Activated T-cell treated with anti-CD3 and anti-CD28 coated beads for 1 hour (primary cell): ENCODE measurements around the gene TPST2.

Source experiments
- DNase-seq: peaks from one replicate; pipeline ENCODE4 v3.0.0-alpha.2; 2020; ENCODE audit warnings: low read depth

The TPST2 gene

DNA sequence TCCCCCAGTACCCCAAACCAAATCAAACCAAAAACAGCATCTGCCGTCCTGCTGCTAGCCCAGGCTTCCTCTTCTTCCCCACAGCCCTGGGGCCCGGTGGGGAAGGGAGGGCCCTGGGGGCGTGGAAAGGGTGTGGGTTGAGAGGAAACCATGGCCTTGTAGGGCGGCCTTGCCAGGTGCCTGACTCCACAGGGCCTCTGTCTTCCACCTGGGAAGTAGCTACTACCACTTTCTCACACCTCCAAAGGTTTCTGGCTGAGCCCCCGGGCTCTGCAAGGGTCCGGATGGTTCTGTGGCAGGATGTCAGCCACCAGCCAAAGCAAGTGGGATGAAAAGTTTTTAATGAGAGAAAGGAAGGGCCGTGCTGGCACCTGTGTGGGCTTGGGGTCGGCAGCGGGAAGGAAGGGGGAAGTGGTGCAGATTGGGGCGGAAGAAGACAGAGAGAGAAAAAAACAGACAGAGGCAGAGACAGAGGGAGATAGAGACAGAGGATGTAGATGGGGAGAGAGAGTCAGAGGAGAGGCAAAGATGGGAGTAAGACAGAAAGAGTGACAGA, 10.5 kb downstream of the TPST2 start:
- DNase-seq: no peak

- no peak for DNase-seq
These were observed 12.9 kb downstream of the TPST2 start for GRCh38 chr22:26577081-26577480.

- no peak for DNase-seq
These were observed 13.8 kb downstream of the TPST2 start for GRCh38 chr22:26576026-26576680.

DNA sequence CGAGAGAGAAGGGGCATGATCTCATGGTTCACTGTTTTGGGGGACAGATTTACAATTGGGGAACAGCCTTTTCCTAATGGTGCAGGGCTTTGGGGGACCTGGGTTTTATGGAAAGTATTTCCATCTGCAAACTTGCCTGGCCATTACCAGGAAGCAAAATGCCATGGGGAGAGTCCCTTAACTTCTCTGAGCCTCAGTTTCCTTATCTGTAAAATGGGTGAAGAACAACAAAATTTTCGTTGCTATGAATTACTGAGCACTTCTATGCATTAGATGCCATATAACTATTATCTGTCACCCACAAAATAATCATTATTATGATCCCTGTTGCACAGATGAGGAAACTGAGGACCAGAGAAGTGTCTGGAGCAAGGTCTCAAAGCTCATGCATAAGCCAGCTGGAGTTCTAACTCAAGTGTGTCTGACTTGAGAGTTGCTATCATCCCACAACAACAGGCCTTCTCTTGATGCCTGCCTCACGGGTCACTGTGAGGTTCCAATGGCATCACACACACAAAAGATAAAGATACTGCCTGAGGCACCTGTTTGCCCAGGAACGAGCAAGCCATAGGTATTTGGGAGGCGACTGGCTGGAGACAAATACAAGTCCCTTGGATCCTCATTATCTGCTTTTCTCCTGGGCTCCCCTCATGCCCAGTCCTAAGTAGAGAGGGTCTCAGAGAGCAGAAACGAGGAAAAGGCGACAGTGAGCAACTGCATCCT, 15.8 kb downstream of the TPST2 start:
- no peak for DNase-seq

DNA sequence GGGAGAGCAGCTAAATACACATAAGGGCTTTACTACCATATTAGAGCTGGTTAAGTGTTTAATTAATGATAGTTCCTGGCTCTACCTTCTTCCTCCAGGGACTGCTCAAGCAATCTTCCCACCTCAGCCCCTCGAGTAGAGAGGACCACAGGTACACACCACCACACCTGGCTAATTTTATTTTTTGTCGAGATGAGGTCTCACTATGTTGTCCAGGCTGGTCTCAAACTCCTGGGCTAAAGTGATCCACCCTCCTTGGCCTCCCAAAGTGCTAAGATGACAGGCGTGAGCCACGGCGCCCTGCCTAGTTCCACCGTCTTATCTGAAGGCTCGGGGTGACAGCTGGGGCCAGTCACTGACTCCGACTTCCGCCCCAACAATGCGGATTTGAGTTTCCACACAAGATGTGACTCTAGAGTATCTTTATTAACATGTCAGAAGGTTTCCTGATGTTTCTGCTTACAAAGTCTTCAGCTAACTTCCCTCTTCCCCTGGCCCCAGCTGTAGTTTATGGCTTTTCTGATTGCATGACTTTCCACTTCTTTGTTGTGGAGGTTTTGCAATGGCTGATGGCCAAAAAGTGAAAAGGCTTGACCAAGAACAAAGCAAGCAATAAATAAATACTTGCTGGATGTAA, 16.8 kb downstream of the TPST2 start:
- DNase-seq: no peak

GRCh38 chr22:26570864-26571525, 18.9 kb downstream of the TPST2 start:
- no peak for DNase-seq

DNA sequence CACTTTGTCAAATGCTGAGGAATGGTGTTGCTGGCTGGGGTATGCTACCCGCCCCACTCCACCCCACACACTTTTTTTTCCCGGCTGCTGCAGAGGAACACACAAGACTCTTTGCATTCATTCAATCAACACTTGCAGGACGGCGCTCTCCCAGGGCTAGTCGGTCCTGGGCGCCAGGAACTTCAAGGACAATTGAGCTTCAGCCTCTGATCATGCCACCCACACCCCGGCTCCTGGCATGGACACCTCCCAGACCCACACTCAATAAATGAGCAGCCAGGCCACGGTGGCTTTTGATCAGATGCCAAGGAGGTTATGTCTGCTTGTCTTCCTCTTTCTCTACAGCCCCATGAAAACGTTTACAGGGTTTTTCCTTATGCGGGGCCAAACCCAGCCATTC, 19.8 kb downstream of the TPST2 start:
- DNase-seq: no peak

- DNase-seq: no peak
These were observed 21.7 kb downstream of the TPST2 start for GRCh38 chr22:26568207-26568706.

- DNase-seq: no peak
These were observed 22.3 kb downstream of the TPST2 start for GRCh38 chr22:26567610-26568009.

DNA sequence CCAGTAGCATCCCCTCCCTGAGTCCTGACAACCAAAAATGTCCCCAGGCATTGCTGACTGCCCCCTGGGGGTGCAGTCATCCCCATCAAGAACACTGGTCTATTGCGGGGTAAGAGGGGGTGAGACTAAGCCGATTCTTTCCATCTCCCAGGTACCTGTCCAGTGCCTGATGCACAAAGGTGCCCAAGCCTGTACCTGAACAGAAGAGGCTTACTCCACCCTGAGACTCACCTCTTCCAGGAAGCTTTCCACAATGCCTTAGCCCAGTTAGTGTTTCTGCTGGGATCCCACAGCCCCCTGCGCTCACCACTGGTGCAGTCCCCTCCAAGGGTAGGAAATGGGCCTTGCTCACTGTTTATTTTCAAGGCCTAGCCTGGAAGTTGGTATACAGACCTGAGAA, 22.9 kb downstream of the TPST2 start:
- no peak for DNase-seq

- no peak for DNase-seq
These were observed 24.0 kb downstream of the TPST2 start for GRCh38 chr22:26565889-26566288.

GRCh38 chr22:26565181-26565580, 24.8 kb downstream of the TPST2 start:
- no peak for DNase-seq

DNA sequence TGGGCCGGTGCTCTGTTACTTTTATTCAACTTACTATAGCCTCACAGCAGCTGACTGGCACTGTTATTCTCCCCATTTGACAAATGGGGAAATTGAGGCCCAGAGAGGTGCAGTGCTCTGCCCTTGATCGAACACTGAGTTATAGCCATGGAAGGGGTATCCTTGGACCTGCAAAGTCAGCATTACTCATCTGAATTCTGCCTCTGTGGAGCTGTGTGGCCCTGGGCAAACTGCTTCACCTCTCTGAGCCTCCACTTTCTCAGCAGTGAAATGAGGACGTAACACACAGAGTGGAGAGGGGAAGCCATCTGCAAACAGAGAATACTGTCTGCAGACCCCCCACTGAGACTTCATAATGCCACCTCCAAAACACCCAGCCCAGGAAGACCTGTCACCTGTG, 25.3 kb downstream of the TPST2 start:
- no peak for DNase-seq

DNA sequence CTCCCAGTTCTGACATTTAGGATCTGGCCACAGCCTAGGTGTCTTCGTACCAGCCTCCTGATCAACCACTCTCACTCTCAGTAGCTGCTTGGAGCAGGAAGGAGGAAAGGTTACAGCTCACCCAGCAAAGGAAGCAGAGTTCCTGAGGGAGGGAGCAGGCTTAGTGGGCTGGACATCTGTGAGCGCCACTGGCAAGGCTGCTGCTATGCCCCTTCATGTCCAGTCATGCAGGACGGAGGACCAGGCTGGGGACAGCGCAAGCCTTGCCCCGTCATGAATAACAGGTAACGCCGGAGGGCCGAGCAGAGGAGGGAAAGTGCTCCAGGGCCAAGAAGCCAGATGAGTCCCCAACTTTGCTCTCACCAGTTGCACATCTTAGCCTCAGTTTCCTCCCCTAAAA, 25.8 kb downstream of the TPST2 start:
- no peak for DNase-seq

DNA sequence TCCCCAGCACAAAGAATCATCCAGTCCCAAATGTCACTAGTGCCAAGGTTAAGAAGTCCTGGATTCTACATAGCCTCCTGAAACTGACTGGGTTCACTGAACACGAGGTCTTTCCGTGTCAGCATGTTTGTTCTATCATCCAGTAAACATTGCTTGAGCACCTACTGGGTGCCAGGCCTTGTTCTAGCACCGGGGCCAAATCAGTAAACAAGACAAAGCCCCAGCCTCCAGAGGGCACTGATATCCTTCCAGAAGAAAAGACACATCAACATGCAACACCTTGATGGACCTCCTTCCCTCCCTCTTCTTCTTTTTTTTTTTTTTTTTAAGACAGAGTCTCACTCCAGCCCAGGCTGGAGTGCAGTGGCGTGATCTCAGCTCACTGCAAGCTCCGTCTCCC, 26.9 kb downstream of the TPST2 start:
- DNase-seq: no peak

DNA sequence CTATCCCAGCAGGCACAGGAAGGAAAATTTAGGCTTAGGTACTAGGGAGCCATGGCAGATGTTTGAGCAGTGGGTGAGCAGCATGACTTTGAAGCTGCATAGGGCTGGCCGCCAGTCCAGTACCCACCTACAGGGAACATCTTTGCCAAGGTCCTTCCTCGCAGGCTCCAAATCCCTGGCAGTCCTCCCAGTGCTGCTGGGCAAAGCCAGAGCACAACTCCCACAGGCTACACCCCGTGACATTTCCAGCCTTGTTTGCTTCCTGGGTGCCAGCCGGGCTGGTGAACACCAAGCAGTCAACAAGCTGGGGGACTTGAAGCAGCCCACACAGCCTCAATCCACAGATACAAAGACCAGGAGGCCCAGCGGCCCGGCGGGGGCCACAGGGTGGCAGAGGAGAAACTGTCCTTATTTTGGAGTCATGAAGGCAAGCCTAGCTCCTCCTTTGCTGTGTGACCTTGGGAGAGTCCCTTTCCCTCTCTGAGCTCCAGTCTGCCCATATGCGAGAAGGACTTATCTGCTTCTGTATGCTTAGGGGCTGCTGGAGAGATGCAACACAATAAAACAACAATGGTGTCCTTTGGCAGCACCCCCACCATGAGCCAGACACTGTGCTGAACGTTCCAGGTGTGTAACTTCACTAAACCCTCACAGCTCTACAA, 28.0 kb downstream of the TPST2 start:
- no peak for DNase-seq

DNA sequence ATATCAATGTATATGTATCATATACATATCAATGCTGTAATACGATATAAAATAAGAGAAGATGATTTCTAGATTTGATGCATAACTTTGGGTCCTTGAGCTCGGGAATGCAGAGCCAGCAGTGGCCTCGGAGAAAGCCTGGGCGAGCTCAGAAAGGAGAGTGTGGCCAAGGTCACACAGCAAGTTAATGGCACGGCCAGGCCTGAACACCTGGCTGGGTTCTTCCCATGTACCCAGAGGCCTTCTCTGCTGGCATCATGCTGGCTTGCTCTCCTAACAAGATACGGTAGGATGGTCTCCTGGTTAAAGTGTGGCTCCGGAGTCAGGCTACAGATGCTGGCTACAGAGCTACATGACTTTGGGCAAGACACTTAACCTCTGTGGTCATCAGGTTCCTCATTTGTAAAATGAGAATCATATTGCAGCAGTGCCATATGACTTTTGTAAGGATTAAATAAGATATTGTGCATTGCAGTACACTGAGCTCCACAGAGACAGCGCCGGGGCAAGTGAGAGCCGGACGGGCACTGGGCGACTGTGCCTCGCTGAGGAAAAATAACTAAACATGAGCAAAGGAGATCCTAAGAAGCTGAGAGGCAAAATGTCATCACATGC, 29.9 kb downstream of the TPST2 start:
- no peak for DNase-seq

DNA sequence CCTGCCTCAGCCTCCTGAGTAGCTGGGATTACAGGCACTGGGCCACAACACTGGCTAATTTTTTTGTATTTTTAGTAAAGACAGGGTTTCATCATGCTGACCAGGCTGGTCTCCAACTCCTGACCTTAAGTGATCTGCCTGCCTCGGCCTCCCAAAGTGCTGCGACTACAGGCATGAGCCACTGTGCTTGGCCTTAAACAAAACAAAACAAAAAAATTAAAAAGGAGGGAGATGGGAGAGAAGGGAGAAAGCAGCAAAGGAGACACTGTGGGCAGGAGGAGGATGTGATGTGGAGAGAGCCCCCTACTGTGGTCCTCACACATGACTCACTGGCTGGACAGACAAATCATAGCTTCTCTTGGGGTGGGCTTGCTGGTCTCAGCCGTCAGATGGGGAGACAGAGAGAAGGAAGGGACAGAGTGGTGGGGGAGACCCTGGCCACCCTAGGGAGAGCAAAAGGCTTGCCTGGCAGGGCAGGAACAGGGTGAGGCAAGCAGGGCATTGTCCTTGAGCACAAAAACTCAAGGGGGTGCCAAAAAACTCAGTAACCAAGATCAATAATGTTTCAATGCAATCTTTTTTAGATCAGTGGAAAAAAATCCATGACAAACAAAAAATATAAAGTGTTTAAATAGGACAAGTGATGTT, 31.6 kb downstream of the TPST2 start:
- no peak for DNase-seq

GRCh38 chr22:26556904-26557303, 33.0 kb downstream of the TPST2 start:
- no peak for DNase-seq

DNA sequence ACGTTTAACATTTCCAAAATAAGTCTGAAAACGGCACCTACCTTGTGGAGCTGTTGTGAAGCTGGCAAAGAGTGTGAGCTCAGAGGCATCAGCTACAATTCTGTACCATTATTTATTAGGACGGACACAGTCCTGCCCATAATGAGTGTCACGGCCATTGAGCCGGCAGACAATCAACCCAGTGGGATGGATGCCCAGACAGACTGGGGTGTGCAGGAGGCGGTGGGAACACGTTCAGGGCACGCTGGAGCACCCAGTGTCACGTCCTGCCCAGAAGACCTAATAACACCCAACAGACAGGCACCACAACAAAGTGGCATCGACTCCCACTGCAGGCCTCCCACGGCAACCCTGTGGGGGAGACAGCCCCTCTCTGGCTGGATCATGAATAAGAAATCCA, 34.5 kb downstream of the TPST2 start:
- DNase-seq: no peak

DNA sequence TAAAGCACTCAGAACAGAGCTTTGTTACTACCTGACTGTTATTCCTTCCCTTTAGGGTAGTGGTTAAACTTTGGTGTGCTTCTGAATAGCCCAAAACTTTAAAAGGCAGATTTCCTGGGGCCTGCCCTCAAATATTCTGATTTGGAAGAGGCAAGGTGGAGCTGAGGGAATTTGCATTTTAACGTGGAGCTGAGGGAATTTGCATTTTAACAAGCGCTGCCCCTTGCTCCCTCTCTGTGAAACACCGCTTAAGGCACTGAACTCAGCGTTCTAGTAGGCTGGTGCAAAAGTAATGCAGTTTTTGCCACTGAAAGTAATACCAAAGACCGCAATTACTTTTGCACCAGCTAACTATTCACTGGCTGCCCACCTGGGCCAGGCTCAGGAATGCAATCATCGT, 35.0 kb downstream of the TPST2 start:
- no peak for DNase-seq
